Naive thymus-derived CD4-positive, alpha-beta T cell (primary cell): ENCODE results near the gene DNAJA2. TPM values are rescaled to one million over a fixed set of nuclear protein-coding genes. Genes with fewer than 3 reads are reported as not detected.

ENCODE experiments used
- ATAC-seq: fragments of 150-1000 bp; cut with Tn5 transposase; 2 replicates; pipeline ENCODE4 v1.10.0; 2021; ENCODE audit warnings: mild to moderate bottlenecking, moderate library complexity
- CTCF ChIA-PET: fragments of 350-600 bp; sonication (Branson Sonifier 250); formaldehyde crosslinking; loops from one replicate; lab custom pipeline; 2021; ENCODE audit warnings: antibody characterized with exemption; lab: Charles Lee
- POLR2A ChIA-PET: fragments of 350-600 bp; sonication (Branson Sonifier 250); formaldehyde crosslinking; loops from one replicate; lab custom pipeline; 2021; ENCODE audit warnings: antibody characterized with exemption, inconsistent platforms; lab: Charles Lee
- DNase-seq, 9 donors: peaks; one replicate each; pipeline versions ENCODE4 v3.0.0 to v3.0.0-alpha.2; 2020 to 2022; ENCODE audit warnings: mixed read lengths in 1 of 9
- H3K27ac ChIP-seq: one replicate; pipeline ENCODE4 v1.7.0; 2013; ENCODE audit warnings: mild to moderate bottlenecking, low read depth, low read length, moderate library complexity
- H3K27me3 ChIP-seq, 2 donors: one replicate each; pipeline ENCODE4 v1.7.0; 2013; ENCODE audit warnings: low read length in 2 of 2, mild to moderate bottlenecking in 2 of 2, moderate library complexity in 2 of 2; ENCODE audit not compliant: control insufficient read depth in 2 of 2, insufficient read depth in 2 of 2
- H3K36me3 ChIP-seq, 3 experiments: 1 replicate in 2 of 3; 2 replicates in 1 of 3; pipeline ENCODE4 v1.7.0; 2013; ENCODE audit warnings: low read length in 3 of 3, mild to moderate bottlenecking in 3 of 3, moderate library complexity in 1 of 3; ENCODE audit not compliant: insufficient read depth in 3 of 3, control insufficient read depth in 2 of 3
- H3K4me1 ChIP-seq, 2 donors: one replicate each; pipeline ENCODE4 v1.7.0; 2013; ENCODE audit warnings: low read length in 2 of 2, mild to moderate bottlenecking in 2 of 2, moderate library complexity in 1 of 2; ENCODE audit not compliant: control insufficient read depth in 2 of 2, insufficient read depth in 2 of 2
- H3K4me3 ChIP-seq: 2 replicates; pipeline ENCODE4 v1.7.0; 2013; ENCODE audit warnings: mild to moderate bottlenecking, low read length
- H3K9me3 ChIP-seq, 3 experiments: 1 replicate in 2 of 3; 2 replicates in 1 of 3; pipeline ENCODE4 v1.7.0; 2013; ENCODE audit warnings: low read length in 3 of 3; ENCODE audit not compliant: control insufficient read depth in 2 of 3
- H3K27ac Mint-ChIP-seq, 9 donors: one replicate each; pipeline ENCODE4 v1.8.0; 2020 to 2022; ENCODE audit warnings: mixed read lengths in 9 of 9, mild to moderate bottlenecking in 8 of 9, moderate library complexity in 5 of 9, inconsistent platforms in 2 of 9
- H3K27me3 Mint-ChIP-seq, 5 donors: one replicate each; pipeline ENCODE4 v1.8.0; 2021 to 2022; ENCODE audit warnings: mixed read lengths in 5 of 5, mild to moderate bottlenecking in 1 of 5
- H3K36me3 Mint-ChIP-seq, 5 donors: one replicate each; pipeline ENCODE4 v1.8.0; 2020 to 2022; ENCODE audit warnings: mixed read lengths in 5 of 5, mild to moderate bottlenecking in 3 of 5, inconsistent platforms in 1 of 5
- H3K4me1 Mint-ChIP-seq, 7 donors: one replicate each; pipeline ENCODE4 v1.8.0; 2020 to 2022; ENCODE audit warnings: mixed read lengths in 7 of 7, mild to moderate bottlenecking in 3 of 7, inconsistent platforms in 1 of 7
- H3K4me3 Mint-ChIP-seq, 10 donors: one replicate each; pipeline ENCODE4 v1.8.0; 2020 to 2022; ENCODE audit warnings: mild to moderate bottlenecking in 10 of 10, mixed read lengths in 10 of 10, moderate library complexity in 6 of 10, inconsistent platforms in 2 of 10
- H3K9me3 Mint-ChIP-seq, 11 donors: one replicate each; pipeline ENCODE4 v1.8.0; 2020 to 2022; ENCODE audit warnings: mixed read lengths in 11 of 11, mild to moderate bottlenecking in 4 of 11, inconsistent platforms in 1 of 11, moderate library complexity in 1 of 11
- intact Hi-C, 2 donors: fragments of 100-400 bp; cut with micrococcal nuclease; formaldehyde crosslinking; loops; one replicate each; pipeline ENCODE4 v1.15.1; 2023
- polyA plus RNA-seq, 2 donors: library from polyadenylated mRNA; unstranded; fragments of 300-500 nt; fragmentation: Illumina TruSeq; gene quantifications; one replicate each; pipeline ENCODE4 v1.2.3, GENCODE V29; 2021
- total RNA-seq, 6 experiments: library from RNA in 5 of 6; stranded (reverse) in 5 of 6; gene quantifications; 1 replicate in 5 of 6; 2 replicates in 1 of 6; pipeline ENCODE4 v1.2.3 and lab custom pipeline; 2021 to 2026

Gene DNAJA2
- total and polyA plus RNA-seq, 7 experiments from 2014 or later = 59.4 to 98.2 (median 66.1) TPM

- Histone ChIP-seq H3K36me3 (no peaks in the 10 kb centered on the region), H3K27ac (no peak overlapping the region), H3K9me3 (no peaks in the 10 kb centered on the region), H3K4me1 (no peaks in the 10 kb centered on the region), H3K27me3 (no peaks in the 10 kb centered on the region), H3K4me3 (no peak overlapping the region)
- DNase-seq (no peak), ATAC-seq (no peak)
- H3K27me3 Mint-ChIP-seq = peaks cover 0 to 3% (median 0%) of the 10 kb centered on the region in 5 donors
- no peak overlapping the region for H3K4me3 Mint-ChIP-seq
- no peak overlapping the region for H3K27ac Mint-ChIP-seq
- H3K9me3 Mint-ChIP-seq = peaks cover 0 to 2% (median 0%) of the 10 kb centered on the region in 11 donors
- peaks cover 0 to 2% (median 0%) of the 10 kb centered on the region in 5 donors for H3K36me3 Mint-ChIP-seq
- POLR2A ChIA-PET = no interaction called here
- CTCF ChIA-PET = no interaction called here
- peaks cover 9 to 22% (median 16%) of the 10 kb centered on the region in 7 donors for H3K4me1 Mint-ChIP-seq
- intact Hi-C loops = no loop called here
These were observed 7.5 kb upstream of the DNAJA2 start for GRCh38 chr16:46980926-46981325.

GRCh38 chr16:46976550-46976949, 3.1 kb upstream of the DNAJA2 start:
- POLR2A ChIA-PET = no interaction called here
- Histone ChIP-seq H3K27ac (no peak overlapping the region), H3K36me3 (peaks cover 0 to 5% (median 0%) of the 10 kb centered on the region in 3 experiments), H3K4me3 (no peak overlapping the region), H3K4me1 (peaks cover 16% of the 10 kb centered on the region in 2 donors), H3K27me3 (no peaks in the 10 kb centered on the region), H3K9me3 (no peaks in the 10 kb centered on the region)
- DNase-seq = no peak
- intact Hi-C loops = loop anchor here in 1 of 2 donors (10.0 kb wide), 1 partner anchor 168 kb away; the partner anchor contains the start of gene NETO2
- Mint-ChIP-seq H3K36me3 (peaks cover 0 to 15% (median 4%) of the 10 kb centered on the region in 5 donors), H3K4me1 (peaks cover 26 to 46% (median 33%) of the 10 kb centered on the region in 7 donors), H3K27ac (peak overlapping the region in 6 of 9 donors; percentile 70 to 99 (median 86)), H3K27me3 (no peaks in the 10 kb centered on the region), H3K4me3 (no peak overlapping the region), H3K9me3 (peaks cover 0 to 2% (median 0%) of the 10 kb centered on the region in 11 donors)
- CTCF ChIA-PET = interaction anchor here (0.6 kb wide), 1 partner anchor 28 kb away, joined by 5 read pairs; no protein-coding TSS in a partner anchor
- no peak for ATAC-seq

GRCh38 chr16:46975908-46976470, 2.5 kb upstream of the DNAJA2 start:
- H3K9me3 ChIP-seq = no peaks in the 10 kb centered on the region
- H3K27me3 ChIP-seq = no peaks in the 10 kb centered on the region
- H3K4me3 ChIP-seq = no peak overlapping the region
- ChIA-PET CTCF (interaction anchor here (0.6 kb wide), 1 partner anchor 29 kb away, joined by 5 read pairs; no protein-coding TSS in a partner anchor), POLR2A (no interaction called here)
- Mint-ChIP-seq H3K4me3 (peak overlapping the region in 7 of 10 donors; percentile 14 to 55 (median 42)), H3K27me3 (no peaks in the 10 kb centered on the region), H3K4me1 (peaks cover 27 to 52% (median 37%) of the 10 kb centered on the region in 7 donors), H3K9me3 (peaks cover 0 to 2% (median 0%) of the 10 kb centered on the region in 11 donors), H3K27ac (peak overlapping the region; percentile 36 to 99 (median 85)), H3K36me3 (peaks cover 0 to 18% (median 10%) of the 10 kb centered on the region in 5 donors)
- DNase-seq (no peak), ATAC-seq (no peak)
- intact Hi-C loops = loop anchor here (2.0 to 10.0 kb wide), 2 partner anchors 41 to 169 kb away; partner anchors contain the start of gene NETO2 (in 1 of the 2)
- H3K36me3 ChIP-seq = peaks cover 0 to 5% (median 0%) of the 10 kb centered on the region in 3 experiments
- peaks cover 17 to 21% of the 10 kb centered on the region in 2 donors for H3K4me1 ChIP-seq
- no peak overlapping the region for H3K27ac ChIP-seq

GRCh38 chr16:46975165-46975564, 1.7 kb upstream of the DNAJA2 start:
- Histone ChIP-seq H3K4me3 (no peak overlapping the region), H3K27me3 (no peaks in the 10 kb centered on the region), H3K36me3 (peaks cover 0 to 5% (median 0%) of the 10 kb centered on the region in 3 experiments), H3K4me1 (peaks cover 20 to 25% of the 10 kb centered on the region in 2 donors), H3K27ac (peak overlapping the region; percentile 93), H3K9me3 (no peaks in the 10 kb centered on the region)
- no peak for ATAC-seq
- Mint-ChIP-seq H3K36me3 (peaks cover 0 to 19% (median 12%) of the 10 kb centered on the region in 5 donors), H3K9me3 (peaks cover 0 to 2% (median 0%) of the 10 kb centered on the region in 11 donors), H3K4me3 (peak overlapping the region in 5 of 10 donors; percentile 39 to 97 (median 94)), H3K27me3 (no peaks in the 10 kb centered on the region), H3K4me1 (peaks cover 28 to 58% (median 41%) of the 10 kb centered on the region in 7 donors), H3K27ac (peak overlapping the region; percentile 31 to 100 (median 97))
- ChIA-PET CTCF (no interaction called here), POLR2A (interaction anchor here (1.0 to 3.5 kb wide), 3 partner anchors 10 to 486 kb away, joined by 4 to 22 read pairs (median 9); partner anchors contain the start of genes ITFG1 and PHKB)
- no peak for DNase-seq
- intact Hi-C loops = loop anchor here (2.0 to 10.0 kb wide), 2 partner anchors 42 to 170 kb away; partner anchors contain the start of gene NETO2 (in 1 of the 2)

- Histone ChIP-seq H3K27me3 (no peaks in the 10 kb centered on the region), H3K9me3 (no peaks in the 10 kb centered on the region), H3K36me3 (peaks cover under 1 to 9% (median 4%) of the 10 kb centered on the region in 3 experiments), H3K4me1 (peaks cover 26 to 27% of the 10 kb centered on the region in 2 donors), H3K4me3 (peak overlapping the region; percentile 81), H3K27ac (peak overlapping the region; percentile 93)
- H3K4me1 Mint-ChIP-seq = peaks cover 30 to 63% (median 43%) of the 10 kb centered on the region in 7 donors
- H3K36me3 Mint-ChIP-seq = peaks cover 0 to 20% (median 12%) of the 10 kb centered on the region in 5 donors
- ATAC-seq (no peak), DNase-seq (peak in 7 of 9 donors; percentile 23 to 38 (median 29))
- ChIA-PET POLR2A (interaction anchor here (0.5 to 3.5 kb wide), 17 partner anchors 9 to 1639 kb away, joined by 3 to 26 read pairs (median 5); partner anchors contain the start of genes C16orf87, ITFG1, N4BP1 and PHKB), CTCF (interaction anchor here (1.2 kb wide), 1 partner anchor 63 kb away, joined by 6 read pairs; no protein-coding TSS in a partner anchor)
- H3K27me3 Mint-ChIP-seq = no peaks in the 10 kb centered on the region
- peak overlapping the region; percentile 87 to 100 (median 99) for H3K27ac Mint-ChIP-seq
- H3K4me3 Mint-ChIP-seq = peak overlapping the region; percentile 88 to 97 (median 93)
- H3K9me3 Mint-ChIP-seq = peaks cover 0 to 2% (median 0%) of the 10 kb centered on the region in 11 donors
- intact Hi-C loops = loop anchor here (1.0 to 10.0 kb wide), 5 partner anchors 42 to 1393 kb away; partner anchors contain the start of genes NETO2 (in 2 of the 2) and GPT2 (in 1 of the 2)
These were observed 878 bp upstream of the DNAJA2 start for GRCh38 chr16:46974352-46974751.

- peak overlapping the region; percentile 87 to 100 (median 99) for H3K27ac Mint-ChIP-seq
- Histone ChIP-seq H3K27ac (peak overlapping the region; percentile 93), H3K9me3 (no peaks in the 10 kb centered on the region), H3K36me3 (peaks cover 3 to 11% (median 7%) of the 10 kb centered on the region in 3 experiments), H3K4me1 (peaks cover 26 to 31% of the 10 kb centered on the region in 2 donors), H3K4me3 (peak overlapping the region; percentile 81), H3K27me3 (no peaks in the 10 kb centered on the region)
- no peak for DNase-seq
- ATAC-seq = no peak
- POLR2A ChIA-PET = interaction anchor here (0.5 to 3.5 kb wide), 19 partner anchors 9 to 1639 kb away, joined by 3 to 26 read pairs (median 5); partner anchors contain the start of genes C16orf87, ITFG1, N4BP1 and PHKB
- H3K9me3 Mint-ChIP-seq = no peaks in the 10 kb centered on the region
- peaks cover 27 to 64% (median 47%) of the 10 kb centered on the region in 7 donors for H3K4me1 Mint-ChIP-seq
- H3K36me3 Mint-ChIP-seq = peaks cover 0 to 22% (median 16%) of the 10 kb centered on the region in 5 donors
- CTCF ChIA-PET = interaction anchor here (1.2 kb wide), 1 partner anchor 64 kb away, joined by 6 read pairs; no protein-coding TSS in a partner anchor
- H3K4me3 Mint-ChIP-seq = peak overlapping the region; percentile 88 to 97 (median 93)
- H3K27me3 Mint-ChIP-seq = no peaks in the 10 kb centered on the region
- intact Hi-C loops = loop anchor here (1.0 to 10.0 kb wide), 21 partner anchors 13 to 1637 kb away; partner anchors contain the start of genes C16orf87 (in 2 of the 2), GPT2 (in 2 of the 2), ITFG1 (in 2 of the 2) and LONP2 (in 2 of the 2)
These were observed 486 bp upstream of the DNAJA2 start for GRCh38 chr16:46973996-46974324.
